Suppressor macrophage treated with lipopolysaccharide for 1 hour (primary cell): ENCODE measurements around the gene SLC35G2.
"Not testable (repeated sequence)": the region's sequence is repeated elsewhere in the genome, so short reads cannot be mapped to it uniquely, and the experiment has no call there.

Experiments used
- DNase-seq, 3 donors: peaks; one replicate each; pipeline ENCODE4 v3.0.0-alpha.2; 2020 to 2022

Gene SLC35G2

DNA sequence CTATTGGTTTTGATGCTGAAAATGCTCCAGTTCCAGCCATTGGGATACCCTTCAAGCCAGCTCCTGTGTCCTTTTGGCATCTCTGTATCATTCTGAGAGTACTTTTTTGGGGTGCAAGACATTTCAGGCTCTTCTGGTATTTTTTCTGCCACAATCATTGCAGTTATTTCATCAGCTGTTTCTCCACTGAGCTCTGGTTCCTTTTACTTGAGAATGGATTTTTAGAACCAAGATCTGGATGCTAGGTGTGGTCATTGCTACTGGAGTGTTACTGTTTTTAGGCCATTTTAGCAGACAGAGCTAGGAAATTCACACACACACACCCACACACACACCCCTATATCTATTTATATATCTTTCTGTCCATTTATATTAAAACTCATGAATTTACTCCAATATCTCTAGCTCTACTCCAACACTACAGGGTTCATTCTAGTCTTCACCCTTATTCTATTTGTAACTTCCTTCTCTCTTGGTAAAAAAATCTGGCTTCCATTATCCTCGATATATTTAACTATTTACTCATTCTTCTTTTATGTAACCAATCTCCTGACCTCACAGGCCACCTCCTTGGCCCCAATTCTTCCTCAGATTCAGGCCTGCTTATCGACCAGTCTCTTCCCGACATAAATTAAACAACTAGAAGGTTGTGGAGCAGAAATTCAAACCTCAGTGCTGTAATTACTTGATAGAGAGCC, 17.0 kb downstream of the SLC35G2 start:
- no peak for DNase-seq

DNA sequence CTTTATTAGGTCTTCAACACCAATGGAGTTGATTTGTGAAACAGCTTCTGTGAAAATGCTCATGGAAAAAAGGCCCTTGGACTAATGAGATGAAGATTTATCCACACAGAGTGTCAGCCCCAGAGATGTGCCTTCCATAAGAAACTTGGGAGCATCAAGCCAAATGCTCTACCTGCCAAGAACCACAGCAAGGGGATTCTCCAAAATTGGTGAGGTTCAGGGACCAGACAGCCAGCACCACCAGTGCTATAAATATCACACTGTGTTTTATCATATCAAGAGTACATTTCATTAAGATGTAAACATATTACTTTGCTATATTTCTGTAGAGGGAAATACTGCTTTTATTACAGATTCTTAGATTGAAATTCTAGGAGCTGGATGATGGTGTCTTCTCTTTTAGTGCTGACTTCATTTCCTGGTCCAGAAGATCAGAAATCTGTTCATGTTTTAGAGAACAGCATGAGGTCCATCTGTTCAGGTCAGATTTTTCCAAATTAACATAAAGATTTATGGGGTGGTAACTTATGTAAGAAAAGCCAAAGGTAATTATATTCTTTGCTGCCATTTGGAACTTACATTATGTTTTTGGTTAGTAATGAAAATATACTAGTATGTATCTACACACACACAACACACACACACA, 17.7 kb downstream of the SLC35G2 start:
- DNase-seq, result no peak

DNA sequence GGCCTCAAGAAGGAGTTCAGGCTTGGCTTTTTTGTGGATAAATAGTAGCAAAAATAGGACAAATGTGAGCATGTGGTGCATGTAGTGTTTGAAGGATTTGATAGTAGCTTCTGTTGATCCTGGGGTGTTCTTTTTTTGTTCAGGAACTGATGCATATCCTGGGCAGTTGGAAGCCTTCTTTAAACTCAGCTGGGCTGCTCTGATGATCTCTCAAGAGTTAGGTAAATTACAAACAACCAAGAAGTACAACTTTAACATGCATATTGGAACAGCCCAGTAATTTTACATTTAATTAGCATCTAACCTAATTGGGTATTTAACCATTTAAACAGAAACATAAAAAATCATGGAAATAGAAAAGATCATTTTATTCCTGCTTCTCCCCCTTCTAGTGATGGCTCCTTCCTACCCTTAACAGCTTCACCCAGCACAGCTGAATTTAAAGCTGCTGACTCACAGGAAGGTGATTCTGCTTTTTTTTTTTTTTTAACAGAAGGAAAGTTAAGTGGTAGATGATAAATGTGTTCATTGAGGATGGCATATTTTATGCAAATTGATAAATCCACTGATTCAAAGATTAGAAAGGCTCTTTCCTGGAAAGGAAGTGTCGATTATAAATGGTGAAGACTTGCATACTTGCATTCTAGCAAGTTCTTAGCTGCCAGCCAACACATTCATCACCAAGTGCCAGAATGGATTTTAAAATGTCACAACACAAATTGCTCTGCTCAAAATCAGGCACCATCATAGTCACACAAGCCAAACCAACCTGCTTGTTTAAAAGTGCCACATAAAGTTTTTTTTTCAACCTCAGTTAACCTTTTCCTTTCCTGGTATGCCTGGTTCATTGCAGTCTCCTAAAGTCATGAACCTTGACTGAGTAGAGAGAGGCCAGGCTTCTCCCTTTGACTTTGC, 20.0 kb downstream of the SLC35G2 start:
- peak in 1 of 3 donors; percentile 25 for DNase-seq

GRCh38 chr3:136839556-136839931, 20.6 kb downstream of the SLC35G2 start:
- DNase-seq, result no peak

- DNase-seq, result no peak
Measured at GRCh38 chr3:136840252-136840651, 21.3 kb downstream of the SLC35G2 start.

- DNase-seq, result no peak
Measured at GRCh38 chr3:136842294-136842693, 23.4 kb downstream of the SLC35G2 start.

DNA sequence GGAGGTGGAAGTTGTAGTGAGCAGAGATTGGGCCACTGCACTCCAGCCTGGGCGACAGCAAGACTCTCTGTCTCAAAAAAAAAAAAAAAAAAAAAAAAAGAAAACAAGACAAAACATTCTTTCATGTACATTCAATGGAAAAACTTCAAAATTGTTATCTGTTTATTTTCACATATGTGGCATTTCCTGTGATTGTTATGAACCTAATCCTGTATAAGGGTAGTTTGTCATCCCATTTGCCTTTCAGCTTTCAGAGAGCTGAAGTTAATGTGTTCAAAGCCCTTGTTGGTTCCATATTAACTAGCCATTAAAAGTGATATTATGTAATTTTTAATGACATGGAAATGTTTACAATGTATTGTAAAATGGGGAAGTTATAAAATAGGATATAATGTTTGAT, 25.8 kb downstream of the SLC35G2 start:
- no peak for DNase-seq

DNA sequence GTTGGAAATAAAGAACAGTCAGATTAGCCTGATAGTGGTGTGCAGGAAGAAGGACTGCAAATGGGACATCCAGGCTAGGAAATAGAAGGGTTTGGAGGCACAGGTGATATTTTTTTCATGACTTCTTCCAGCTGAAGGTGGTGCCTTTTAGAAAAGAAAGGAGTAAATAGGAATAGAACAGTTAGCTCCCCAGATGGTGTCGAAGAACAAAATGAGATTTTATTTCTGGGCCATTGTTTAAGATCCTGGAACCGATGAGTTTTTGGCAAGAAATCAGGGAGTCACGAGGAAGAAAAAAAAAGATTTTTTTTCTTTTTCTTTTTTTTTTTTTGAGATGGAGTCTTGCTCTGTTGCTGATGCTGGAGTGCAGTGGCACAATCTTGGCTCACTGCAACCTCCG, 33.3 kb downstream of the SLC35G2 start:
- no peak for DNase-seq

DNA sequence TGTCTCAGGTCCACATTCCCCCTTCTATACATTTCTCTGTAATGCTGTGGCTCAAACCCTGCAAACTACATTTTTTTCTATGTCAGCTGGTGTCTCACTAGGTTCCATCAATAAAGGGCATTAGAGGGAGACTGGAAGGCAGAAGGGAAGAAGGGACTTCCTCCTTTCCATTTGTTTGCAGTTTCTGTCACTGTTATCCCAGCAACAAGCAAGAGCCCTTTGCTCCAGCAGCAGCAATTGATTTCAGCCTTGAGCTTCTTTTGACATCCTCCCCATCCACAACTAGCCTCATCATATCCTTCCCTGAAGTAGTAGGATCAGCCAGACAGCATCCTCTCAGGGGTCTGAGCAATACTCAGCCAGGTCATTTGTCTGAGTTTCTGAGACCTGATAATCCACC, 37.7 kb downstream of the SLC35G2 start:
- DNase-seq, result peak; percentile 29 to 52 (median 34)

DNA sequence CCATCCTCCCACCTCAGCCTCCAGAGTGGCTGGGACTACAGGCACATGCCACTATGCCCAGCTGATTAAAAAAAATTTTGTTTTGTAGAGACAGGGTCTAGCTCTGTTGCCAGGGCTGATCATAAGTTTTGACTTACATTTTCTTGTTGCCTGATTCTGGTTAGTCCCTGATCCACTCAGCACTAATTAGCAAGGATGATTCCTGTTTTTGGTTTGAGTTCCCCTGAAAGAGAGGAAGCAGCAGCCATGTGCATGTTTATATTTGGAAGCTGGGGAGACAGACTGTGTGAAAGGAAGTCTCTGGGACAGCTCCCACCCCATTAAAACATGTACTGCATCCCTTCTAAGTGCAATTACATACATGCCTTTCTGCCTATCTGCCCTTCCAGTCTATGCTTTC, 39.5 kb downstream of the SLC35G2 start:
- DNase-seq, result peak; percentile 76 to 88 (median 83)

DNA sequence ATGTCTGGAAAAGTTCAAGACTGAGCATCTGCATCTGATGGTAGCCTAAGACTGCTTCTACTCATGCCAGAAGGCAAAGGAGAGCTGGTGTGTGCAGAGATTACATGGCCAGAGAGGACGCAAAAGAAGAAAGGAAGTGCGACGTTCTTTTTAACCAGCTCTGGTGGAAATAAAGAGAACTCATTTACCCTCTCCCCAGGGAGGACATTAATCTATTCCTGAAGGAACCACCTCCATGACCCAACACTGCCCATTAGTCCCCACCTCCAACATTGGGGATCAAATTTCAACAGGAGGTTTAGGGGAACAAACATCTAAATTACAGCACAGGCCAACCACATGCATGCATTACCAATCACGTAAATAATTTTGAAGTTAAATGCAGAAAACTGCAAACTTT, 41.6 kb downstream of the SLC35G2 start:
- DNase-seq, result peak in 1 of 3 donors; percentile 18

DNA sequence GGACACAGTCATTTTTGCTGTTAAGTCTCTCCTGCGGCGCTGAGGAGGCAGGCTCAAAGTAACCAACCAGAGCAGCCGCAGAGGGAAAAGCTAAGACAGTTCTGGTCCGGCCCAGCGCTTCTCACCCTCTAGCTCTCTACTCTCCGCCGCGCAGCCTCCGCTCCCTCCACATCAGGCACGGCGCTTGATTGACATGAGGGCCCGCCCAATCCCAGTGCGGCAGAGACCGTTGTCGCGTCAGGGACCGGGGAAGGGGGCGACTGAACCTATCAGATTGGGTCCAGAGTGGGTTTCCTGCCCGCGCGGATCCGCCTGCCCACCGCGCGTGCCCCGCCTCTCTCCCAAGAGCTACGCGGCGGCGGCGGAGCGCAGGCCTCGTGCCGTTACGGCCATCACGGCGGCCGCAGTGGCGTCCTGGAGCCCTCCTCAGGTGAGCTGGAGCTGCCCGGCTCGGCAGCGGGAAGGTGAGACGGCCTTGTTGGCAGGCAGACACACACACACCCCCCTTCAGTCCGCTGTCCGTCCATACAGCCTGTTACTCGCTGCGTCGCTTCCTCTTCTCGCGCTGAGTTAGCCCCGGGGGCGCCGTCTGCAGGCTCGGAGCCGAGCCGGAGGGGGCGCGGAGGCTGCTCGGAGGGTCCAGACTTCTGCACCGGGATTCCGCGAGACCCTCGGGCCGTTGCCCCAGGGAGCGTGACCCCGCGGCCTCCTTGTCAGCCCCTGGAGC, 43.1 kb downstream of the SLC35G2 start, which contains the start of gene NCK1:
Gene NCK1 (plus strand): TSS at position 319 of the 727 bp plus-strand sequence. CDS start 65,794 bp downstream, outside the sequence.
- peak; percentile 97 for DNase-seq

- DNase-seq, result peak; percentile 39 to 53 (median 48)
Measured at GRCh38 chr3:136862617-136863322, 43.8 kb downstream of the SLC35G2 start.

- DNase-seq, result no peak
Measured at GRCh38 chr3:136869282-136869681, 50.4 kb downstream of the SLC35G2 start.

DNA sequence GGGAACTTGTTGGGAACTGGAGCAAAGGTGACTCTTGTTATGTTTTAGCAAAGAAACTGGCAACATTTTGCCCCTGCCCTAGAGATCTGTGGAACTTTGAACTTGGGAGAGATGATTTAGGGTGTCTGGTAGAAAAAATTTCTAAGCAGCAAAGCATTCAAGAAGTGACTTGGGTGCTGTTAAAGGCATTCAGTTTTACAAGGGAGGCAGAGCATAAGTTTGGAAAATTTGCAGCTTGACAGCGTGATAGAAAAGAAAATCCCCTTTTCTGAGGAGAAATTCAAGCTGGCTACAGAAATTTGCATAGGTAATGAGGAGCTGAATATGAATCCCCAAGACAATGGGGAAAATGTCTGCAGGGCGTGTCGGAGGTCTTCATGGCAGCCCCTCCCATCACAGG, 53.3 kb downstream of the SLC35G2 start:
- DNase-seq, result not testable (repeated sequence)

DNA sequence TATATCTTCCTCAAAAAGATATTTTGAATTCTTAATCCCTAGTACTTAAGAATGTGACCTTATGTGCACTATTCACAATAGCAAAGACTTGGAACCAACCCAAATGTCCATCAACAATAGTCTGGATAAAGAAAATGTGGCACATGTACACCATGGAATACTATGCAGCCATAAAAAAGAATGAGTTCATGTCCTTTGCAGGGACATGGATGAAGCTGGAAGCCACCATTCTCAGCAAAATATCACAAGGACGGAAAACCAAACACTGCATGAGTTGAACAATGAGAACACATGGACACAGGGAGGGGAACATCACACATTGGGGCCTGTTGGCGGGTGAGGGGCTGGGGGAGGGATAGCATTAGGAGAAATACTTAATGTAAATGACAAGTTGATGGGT, 60.6 kb downstream of the SLC35G2 start:
- DNase-seq, result not testable (repeated sequence)

DNA sequence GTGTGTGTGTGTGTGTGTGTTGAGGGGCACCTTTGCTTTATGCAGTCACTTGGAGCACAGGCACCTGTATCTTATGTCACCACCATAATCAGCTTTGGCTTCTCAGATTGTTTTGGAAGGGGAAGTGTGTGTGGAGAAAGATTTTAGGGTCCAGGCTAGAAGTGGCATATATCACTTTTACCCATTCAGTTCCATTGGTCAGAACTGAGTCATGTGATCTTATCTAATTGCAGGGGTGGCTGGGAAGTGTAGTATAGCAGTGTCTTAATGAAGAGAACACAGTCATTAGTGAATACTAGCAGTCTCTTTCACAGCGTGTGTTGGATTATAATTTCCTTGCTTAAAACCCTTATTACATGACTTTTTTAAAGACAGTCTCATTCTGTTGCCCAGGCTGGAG, 63.6 kb downstream of the SLC35G2 start:
- DNase-seq, result peak in 1 of 3 donors; percentile 12

- peak in 1 of 3 donors; percentile 0 for DNase-seq
Measured at GRCh38 chr3:136883967-136884720, 65.2 kb downstream of the SLC35G2 start.

- no peak for DNase-seq
Measured at GRCh38 chr3:136885357-136886213, 66.7 kb downstream of the SLC35G2 start.

DNA sequence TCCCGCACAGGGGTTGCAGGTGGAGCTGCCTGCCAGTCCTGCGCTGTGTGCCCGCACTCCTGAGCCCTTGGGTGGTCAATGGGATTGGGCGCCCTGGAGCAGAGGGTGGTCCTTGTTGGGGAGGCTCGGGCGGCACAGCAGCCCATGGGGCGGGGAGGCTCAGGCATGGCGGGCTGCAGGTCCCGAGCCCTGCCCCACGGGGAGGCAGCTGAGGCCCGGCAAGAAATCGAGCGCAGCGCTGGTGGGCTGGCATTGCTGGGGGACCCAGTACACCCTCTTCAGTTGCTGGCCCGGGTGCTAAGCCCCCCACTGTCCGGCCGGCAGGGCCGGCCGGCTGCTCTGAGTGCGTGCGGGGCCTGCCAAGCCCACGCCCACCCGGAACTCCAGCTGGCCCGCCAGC, 71.0 kb downstream of the SLC35G2 start:
- no peak for DNase-seq
